GM19395 (cell line): Measurements from ENCODE around the gene SMIM41.

Source experiments
- ATAC-seq: cut with Tn5 transposase; IDR thresholded peaks from one replicate; pipeline ENCODE4 v1.9.1; 2021; ENCODE audit warnings: mild to moderate bottlenecking, moderate library complexity; ENCODE audit not compliant: unreplicated experiment

The SMIM41 gene

DNA sequence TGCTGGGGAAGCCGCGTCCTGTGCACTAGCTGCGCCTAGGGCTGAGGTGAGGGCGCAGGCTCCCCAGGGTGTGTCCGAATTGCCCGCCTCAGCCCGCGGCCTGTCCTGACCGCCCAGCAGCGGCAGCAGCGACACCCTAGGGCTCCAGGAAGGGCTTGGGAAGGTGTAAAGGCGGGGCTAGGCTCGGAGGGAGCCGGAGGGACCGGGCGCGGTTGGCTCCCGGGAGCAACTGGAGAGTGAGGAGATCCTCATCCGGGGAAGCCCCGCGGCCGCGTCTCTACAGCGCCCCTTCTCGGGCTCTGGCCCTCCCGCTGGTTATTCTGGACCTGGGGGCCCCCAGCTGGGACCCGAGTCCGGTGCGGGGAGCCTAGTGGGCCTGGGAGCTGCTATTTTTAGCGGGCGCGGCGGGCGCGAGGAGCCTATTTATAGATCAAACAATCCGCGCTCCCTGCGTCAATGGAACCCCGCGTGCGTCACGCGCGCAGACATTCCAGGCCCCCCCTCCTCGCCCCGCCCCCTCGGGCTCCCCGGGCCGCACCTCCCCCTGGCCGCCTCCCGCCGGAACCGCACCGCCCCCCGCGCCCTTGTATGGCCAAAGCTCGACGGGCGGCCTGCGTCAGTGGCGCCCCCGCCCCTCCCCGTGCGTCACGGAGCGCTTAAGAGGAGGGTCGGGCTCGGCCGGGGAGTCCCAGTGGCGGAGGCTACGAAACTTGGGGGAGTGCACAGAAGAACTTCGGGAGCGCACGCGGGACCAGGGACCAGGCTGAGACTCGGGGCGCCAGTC is 28.6 kb upstream of the SMIM41 start, which contains the start of gene NR4A1:
Gene NR4A1 (plus strand): TSS at position 685 of the 784 bp plus-strand sequence. CDS start 2,887 bp downstream, outside the sequence.
- ATAC-seq, result peak; percentile 77

DNA sequence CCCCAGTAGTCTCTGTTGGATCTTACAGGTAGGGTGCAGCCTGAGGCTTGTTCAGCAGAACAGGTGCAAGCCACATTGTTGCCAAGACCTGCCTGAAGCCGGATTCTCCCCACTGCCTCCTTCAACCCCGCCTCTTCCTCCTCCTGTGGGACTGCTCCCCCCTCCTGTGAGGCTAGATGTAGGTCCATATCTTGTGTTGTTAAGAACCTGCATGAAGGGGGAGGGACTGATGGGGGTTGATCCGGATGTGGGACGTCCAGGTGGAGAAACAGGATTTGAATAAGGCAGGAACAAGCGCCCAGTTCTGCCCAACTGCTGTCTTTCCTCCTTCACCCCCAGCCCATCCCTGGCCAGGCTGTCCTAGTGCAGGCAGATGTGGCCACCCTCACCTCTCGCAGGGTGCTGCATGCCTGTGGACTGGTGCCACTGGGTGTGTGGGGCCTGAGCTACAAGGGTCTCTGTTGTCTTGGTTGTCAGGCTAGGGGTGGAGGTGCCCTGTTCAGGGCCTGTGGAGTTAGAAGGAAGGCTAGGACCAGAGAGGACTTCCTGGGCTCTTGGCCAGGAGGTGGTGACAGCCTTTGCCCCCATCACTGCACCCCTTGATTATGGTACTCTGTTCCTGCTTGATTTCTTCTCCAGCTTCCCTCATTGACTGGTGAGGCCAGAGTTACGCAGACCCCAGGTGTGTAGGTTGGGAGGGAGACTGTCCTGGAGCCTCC is 26.9 kb upstream of the SMIM41 start:
- no peak for ATAC-seq

GRCh38 chr12:52053536-52054209 is 25.8 kb upstream of the SMIM41 start:
- no peak for ATAC-seq

DNA sequence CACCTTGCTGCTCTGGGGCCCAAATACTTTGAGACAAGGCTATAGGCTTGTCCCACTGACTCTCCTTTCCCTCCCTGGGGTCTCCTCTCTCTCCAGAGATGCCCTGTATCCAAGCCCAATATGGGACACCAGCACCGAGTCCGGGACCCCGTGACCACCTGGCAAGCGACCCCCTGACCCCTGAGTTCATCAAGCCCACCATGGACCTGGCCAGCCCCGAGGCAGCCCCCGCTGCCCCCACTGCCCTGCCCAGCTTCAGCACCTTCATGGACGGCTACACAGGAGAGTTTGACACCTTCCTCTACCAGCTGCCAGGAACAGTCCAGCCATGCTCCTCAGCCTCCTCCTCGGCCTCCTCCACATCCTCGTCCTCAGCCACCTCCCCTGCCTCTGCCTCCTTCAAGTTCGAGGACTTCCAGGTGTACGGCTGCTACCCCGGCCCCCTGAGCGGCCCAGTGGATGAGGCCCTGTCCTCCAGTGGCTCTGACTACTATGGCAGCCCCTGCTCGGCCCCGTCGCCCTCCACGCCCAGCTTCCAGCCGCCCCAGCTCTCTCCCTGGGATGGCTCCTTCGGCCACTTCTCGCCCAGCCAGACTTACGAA is 25.2 kb upstream of the SMIM41 start:
- ATAC-seq, result no peak

DNA sequence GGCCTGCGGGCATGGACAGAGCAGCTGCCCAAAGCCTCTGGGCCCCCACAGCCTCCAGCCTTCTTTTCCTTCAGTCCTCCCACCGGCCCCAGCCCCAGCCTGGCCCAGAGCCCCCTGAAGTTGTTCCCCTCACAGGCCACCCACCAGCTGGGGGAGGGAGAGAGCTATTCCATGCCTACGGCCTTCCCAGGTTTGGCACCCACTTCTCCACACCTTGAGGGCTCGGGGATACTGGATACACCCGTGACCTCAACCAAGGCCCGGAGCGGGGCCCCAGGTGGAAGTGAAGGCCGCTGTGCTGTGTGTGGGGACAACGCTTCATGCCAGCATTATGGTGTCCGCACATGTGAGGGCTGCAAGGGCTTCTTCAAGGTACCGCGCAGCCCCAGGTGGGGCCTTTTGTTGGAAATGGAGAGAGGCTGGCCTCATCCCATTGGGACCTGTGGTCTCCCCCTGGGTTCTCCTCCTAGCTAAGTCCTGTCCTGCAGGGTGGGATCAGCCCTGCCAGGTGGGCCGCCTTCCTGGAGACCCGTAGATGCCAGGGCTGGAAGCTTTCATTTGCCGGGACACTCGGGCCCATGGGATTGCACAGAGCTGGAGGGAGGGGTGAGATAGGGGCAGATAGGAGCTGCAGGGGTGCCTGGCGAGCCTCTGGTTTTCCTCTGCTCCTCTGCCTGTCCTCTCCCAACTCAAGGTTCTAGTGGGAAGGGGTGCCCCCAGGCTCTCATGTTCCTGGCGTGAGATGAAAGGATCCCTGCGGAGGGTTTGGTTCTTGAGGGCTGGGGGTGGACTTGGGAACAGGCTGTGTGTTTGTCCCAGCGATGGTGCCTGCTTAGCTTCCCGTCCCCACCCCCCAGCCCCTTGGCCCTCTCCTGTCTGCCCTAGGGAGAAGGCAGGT is 24.4 kb upstream of the SMIM41 start:
- no peak for ATAC-seq

- no peak for ATAC-seq
Measured at GRCh38 chr12:52055731-52056711, 23.5 kb upstream of the SMIM41 start.

GRCh38 chr12:52056801-52057637 is 22.5 kb upstream of the SMIM41 start:
- no peak for ATAC-seq

DNA sequence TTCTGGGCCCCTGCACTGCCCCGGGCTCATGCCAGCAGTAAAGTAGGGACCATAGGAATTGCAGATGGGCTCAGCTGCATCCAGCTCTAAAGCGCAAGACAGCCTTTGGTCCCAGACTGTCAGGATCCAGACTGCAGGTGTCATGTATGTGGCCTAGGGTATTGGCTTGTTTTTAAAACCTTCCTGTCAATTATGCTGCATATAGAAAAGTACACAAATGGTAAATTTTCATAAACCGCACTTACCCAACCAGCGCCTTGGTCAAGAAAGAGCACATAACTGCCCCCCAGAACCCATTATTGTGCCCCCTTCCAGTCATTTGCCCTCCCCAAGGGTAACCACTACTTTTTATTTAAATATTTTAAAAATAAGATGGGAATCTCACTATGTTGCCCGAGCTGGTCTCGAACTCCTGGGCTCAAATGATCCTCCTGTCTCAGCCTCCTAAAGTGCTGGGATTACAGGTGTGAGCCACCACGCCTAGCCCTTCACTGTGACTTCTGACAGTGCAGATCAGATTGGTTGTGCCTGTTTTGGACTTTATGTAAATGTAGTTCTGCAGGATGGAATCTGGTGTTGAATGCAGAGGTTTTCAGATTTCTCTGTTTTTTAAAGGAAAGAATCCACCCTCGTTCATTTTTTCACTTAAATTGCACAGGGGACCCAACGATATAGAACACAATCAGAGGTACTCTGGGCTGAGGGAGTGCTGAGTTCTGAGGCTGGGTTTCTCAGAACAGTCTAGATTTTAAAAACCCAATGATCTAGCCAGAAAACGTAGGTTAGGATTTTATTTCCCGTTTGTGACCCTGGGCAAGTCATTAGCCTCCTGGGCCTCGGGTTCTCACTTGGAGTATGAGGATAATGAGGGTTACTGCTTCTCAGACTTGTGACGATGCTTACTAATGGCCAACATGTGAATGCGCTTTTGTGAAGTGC is 21.6 kb upstream of the SMIM41 start:
- no peak for ATAC-seq

- ATAC-seq, result no peak
Measured at GRCh38 chr12:52058631-52059361, 20.7 kb upstream of the SMIM41 start.

DNA sequence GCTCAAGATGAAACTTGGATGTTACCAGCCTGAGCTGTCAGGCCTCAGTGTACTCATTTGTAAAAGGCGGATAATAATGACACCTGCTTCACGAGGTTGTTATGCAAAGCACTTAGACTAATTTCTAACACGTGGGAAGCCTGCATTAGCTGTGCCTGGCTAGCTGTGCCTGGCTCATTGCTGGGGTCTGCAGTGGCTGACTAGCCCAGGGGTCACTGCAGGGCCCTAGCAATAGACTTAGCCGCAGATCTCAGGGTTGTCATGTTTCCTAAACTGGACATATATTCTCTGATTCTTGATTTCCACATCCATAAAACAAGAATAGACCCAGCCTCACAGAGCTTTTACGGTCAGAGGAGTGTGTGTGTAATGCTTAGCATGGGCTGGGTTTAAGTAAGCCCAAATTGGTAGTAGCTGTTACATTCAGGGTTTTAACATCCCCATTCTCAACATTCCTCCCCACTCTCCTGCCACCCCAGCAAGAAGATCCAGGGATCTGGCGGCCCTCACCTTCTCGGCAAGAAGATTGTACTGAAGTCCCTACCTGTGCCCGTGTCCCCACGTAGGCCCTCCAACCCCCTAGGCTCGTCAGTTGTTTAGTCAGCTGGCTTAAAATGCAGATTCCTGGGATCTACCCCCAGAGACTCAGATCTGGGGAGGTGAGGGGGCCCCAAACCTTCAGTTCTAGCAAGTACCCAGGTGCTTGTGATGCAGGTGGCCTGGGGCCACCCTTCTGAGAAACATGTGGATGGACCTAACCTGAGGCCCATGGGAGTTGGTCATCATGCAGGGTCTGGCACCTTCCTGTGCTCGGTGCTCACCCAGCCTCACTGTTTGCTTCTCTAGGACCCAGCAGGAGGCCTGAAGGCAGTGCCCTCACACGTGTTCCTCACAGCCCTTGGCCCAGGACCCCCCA is 19.7 kb upstream of the SMIM41 start:
- ATAC-seq, result no peak

DNA sequence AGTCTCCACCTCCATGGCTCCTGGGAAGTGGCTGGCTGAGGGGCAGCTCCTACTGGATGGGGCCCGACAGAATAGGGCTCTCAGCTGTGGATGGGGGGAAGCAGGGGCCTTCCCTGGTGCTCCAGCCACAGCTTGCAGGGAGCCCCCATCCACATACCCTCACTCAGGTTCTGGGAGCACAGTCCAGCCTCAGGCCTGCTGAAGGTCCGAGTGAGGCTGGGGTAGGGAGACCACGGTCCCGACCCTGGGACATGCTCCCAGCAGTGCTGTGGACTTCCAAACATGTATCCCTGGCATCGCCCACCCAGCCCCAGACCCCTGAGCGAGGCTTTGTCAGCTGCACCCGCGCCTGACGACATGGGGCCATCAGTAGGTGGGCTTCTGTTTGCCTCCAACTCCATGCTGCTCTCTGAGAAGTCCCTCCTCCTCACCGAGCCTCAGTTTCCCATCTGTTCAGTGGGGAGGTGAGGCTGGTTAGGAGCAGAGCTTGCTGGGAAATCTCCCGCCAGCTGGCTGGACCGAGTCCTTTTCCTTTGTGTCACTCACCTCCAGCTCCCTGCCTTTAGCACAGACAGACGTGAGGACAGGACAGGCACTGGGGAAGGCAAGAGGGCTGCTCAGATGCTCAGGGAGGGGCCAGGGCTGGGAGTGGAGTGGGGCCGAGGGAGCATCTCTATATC is 18.9 kb upstream of the SMIM41 start:
- ATAC-seq, result no peak

GRCh38 chr12:52061470-52062166 is 17.9 kb upstream of the SMIM41 start:
- no peak for ATAC-seq

GRCh38 chr12:52062167-52063081 is 17.1 kb upstream of the SMIM41 start:
- ATAC-seq, result no peak
